HCT116 (cell line): ENCODE data around the gene NEO1. TPM values are rescaled to one million over a fixed set of nuclear protein-coding genes. Genes with fewer than 3 reads are reported as not detected.
"Not testable (repeated sequence)": the region's sequence is repeated elsewhere in the genome, so short reads cannot be mapped to it uniquely, and the experiment has no call there.

Source experiments
- ATAC-seq: fragments of 200-7000 bp; cut with Tn5 transposase; 2 replicates; pipeline ENCODE4 v1.9.1; 2020; ENCODE audit warnings: mild to moderate bottlenecking, moderate library complexity
- BruUV-seq: library from RNA; stranded (reverse); fragments of 400-500 nt; replicated peaks from 2 replicates; lab custom pipeline; 2021; lab: Mats Ljungman, UMichigan
- CTCF ChIA-PET: fragments of 300-600 bp; sonication (Branson Sonifier 250); formaldehyde crosslinking; loops from one replicate; lab custom pipeline; 2021; ENCODE audit warnings: antibody characterized with exemption; lab: Charles Lee
- POLR2A ChIA-PET: fragments of 300-600, 350-600 bp; sonication (Branson Sonifier 250); formaldehyde crosslinking; loops from one replicate; lab custom pipeline; 2021; ENCODE audit warnings: antibody characterized with exemption; lab: Charles Lee
- RAD21 ChIA-PET, 2 experiments: fragments of 300-600 bp; sonication (Branson Sonifier 250); formaldehyde crosslinking; loops; one replicate each; lab custom pipeline; 2023; ENCODE audit warnings: low total read pairs in 2 of 2; ENCODE audit not compliant: uncharacterized antibody in 2 of 2, unreplicated experiment in 2 of 2, low non-redundant PET in 1 of 2; lab: Charles Lee
- DNase-seq: peaks from one replicate; pipeline ENCODE4 v3.0.0-alpha.2; 2010; ENCODE audit warnings: low read depth, low spot score
- H2AFZ ChIP-seq: fragments of 200-600 bp; shearing (Covaris generic), sonication (generic); 2 replicates; pipeline ENCODE4 v1.6.1; 2017; ENCODE audit warnings: low read depth, mixed run types, mixed read lengths, antibody characterized with exemption, low read length; ENCODE audit not compliant: poor library complexity, severe bottlenecking
- H3K27ac ChIP-seq: 2 replicates; pipeline ENCODE4 v1.5.1; 2012; ENCODE audit warnings: low read depth, low read length
- H3K27me3 ChIP-seq: fragments of 200-600 bp; sonication (generic); 2 replicates; pipeline ENCODE4 v1.6.1; 2016; ENCODE audit warnings: mixed run types, low read length, mixed read lengths; ENCODE audit not compliant: insufficient read depth
- H3K36me3 ChIP-seq, 2 experiments: fragments of 200-500 bp in 1 of 2; fragments of 200-600 bp in 1 of 2; sonication (Bioruptor generic) in 1 of 2; sonication (generic) in 1 of 2; 2 replicates each; pipeline versions ENCODE4 v1.5.1 to v1.6.1; 2014 to 2016; ENCODE audit warnings: low read length in 2 of 2, inconsistent platforms in 1 of 2, mixed read lengths in 1 of 2, mixed run types in 1 of 2; ENCODE audit not compliant: insufficient read depth in 2 of 2, control insufficient read depth in 1 of 2
- H3K4me1 ChIP-seq, 2 experiments: fragments of 200-600 bp in 1 of 2; sonication (generic) in 1 of 2; 2 replicates each; pipeline versions ENCODE4 v1.5.1 to v1.6.1; 2012 to 2017; ENCODE audit warnings: low read length in 2 of 2, inconsistent platforms in 1 of 2, mild to moderate bottlenecking in 1 of 2, mixed read lengths in 1 of 2, mixed run types in 1 of 2, moderate library complexity in 1 of 2; ENCODE audit not compliant: insufficient read depth in 2 of 2, control insufficient read depth in 1 of 2
- H3K4me2 ChIP-seq: fragments of 200-600 bp; sonication (generic); 2 replicates; pipeline ENCODE4 v1.6.1; 2017; ENCODE audit warnings: mixed run types, low read length, mixed read lengths
- H3K4me3 ChIP-seq, 2 experiments: fragments of 200-600 bp in 1 of 2; sonication (generic) in 1 of 2; replicated peaks in 1 of 2; 2 replicates each; pipeline ENCODE4 v1.5.1; 2011 to 2016; ENCODE audit warnings: low read length in 2 of 2, control low read depth in 1 of 2, low read depth in 1 of 2, mild to moderate bottlenecking in 1 of 2, mixed read lengths in 1 of 2, mixed run types in 1 of 2
- H3K79me2 ChIP-seq: fragments of 200-600 bp; sonication (generic); 2 replicates; pipeline ENCODE4 v1.6.1; 2017; ENCODE audit warnings: mild to moderate bottlenecking, mixed run types, low read length, moderate library complexity, mixed read lengths; ENCODE audit not compliant: insufficient read depth
- H3K9ac ChIP-seq: fragments of 200-600 bp; sonication (generic); 2 replicates; pipeline ENCODE4 v1.6.1; 2016; ENCODE audit warnings: low read length, mixed read lengths
- H3K9me2 ChIP-seq: fragments of 200-600 bp; sonication (generic), shearing (Covaris generic); 2 replicates; pipeline ENCODE4 v1.6.1; 2017; ENCODE audit warnings: mixed run types, mild to moderate bottlenecking, moderate library complexity; ENCODE audit not compliant: insufficient read depth
- H3K9me3 ChIP-seq, 2 experiments: fragments of 200-500 bp in 1 of 2; fragments of 200-600 bp in 1 of 2; sonication (Bioruptor generic) in 1 of 2; sonication (generic) in 1 of 2; 2 replicates each; pipeline ENCODE4 v1.6.1; 2014 to 2017; ENCODE audit warnings: low read length in 2 of 2, mixed read lengths in 2 of 2, inconsistent platforms in 1 of 2, low read depth in 1 of 2, mild to moderate bottlenecking in 1 of 2, mixed run types in 1 of 2, moderate library complexity in 1 of 2; ENCODE audit not compliant: control insufficient read depth in 1 of 2, insufficient read depth in 1 of 2
- H4K20me1 ChIP-seq: fragments of 200-600 bp; sonication (generic), shearing (Covaris generic); 2 replicates; pipeline ENCODE4 v1.6.1; 2017; ENCODE audit warnings: mixed run types, mild to moderate bottlenecking, moderate library complexity; ENCODE audit not compliant: insufficient read depth
- ATF3 ChIP-seq: IDR thresholded peaks from 2 replicates; pipeline ENCODE4 v1.6.1; 2012
- CBX3 ChIP-seq: IDR thresholded peaks from 2 replicates; pipeline ENCODE4 v1.6.1; 2012; ENCODE audit warnings: low read depth
- CEBPB ChIP-seq: IDR thresholded peaks from 2 replicates; pipeline ENCODE4 v1.6.1; 2012; ENCODE audit warnings: low read depth
- EGR1 ChIP-seq: IDR thresholded peaks from 2 replicates; pipeline ENCODE4 v1.6.1; 2012; ENCODE audit warnings: low read depth
- EZH2 ChIP-seq: fragments of 200-600 bp; sonication (generic); IDR thresholded peaks from 2 replicates; pipeline ENCODE4 v1.6.1; 2017; ENCODE audit warnings: antibody characterized with exemption, mixed run types
- FOSL1 ChIP-seq: IDR thresholded peaks from 2 replicates; pipeline ENCODE4 v1.6.1; 2012; ENCODE audit warnings: low read depth
- JUND ChIP-seq: IDR thresholded peaks from 2 replicates; pipeline ENCODE4 v1.6.1; 2012
- POLR2AphosphoS5 ChIP-seq: IDR thresholded peaks from 2 replicates; pipeline ENCODE4 v1.6.1; 2011; ENCODE audit warnings: mild to moderate bottlenecking, low read depth, low read length, moderate library complexity
- TCF7L2 ChIP-seq: IDR thresholded peaks from 2 replicates; pipeline ENCODE4 v1.7.0; 2011; ENCODE audit warnings: borderline replicate concordance, inconsistent platforms; ENCODE audit not compliant: insufficient read depth, insufficient read length; ENCODE audit errors: extremely low read depth
- intact Hi-C: fragments of 100-400 bp; cut with micrococcal nuclease; formaldehyde crosslinking; loops from 2 replicates; pipeline ENCODE4 v1.10.0; 2022
- total RNA-seq: library from RNA; stranded (reverse); gene quantifications from one replicate; pipeline ENCODE4 v1.2.1, GENCODE V29; 2021; ENCODE audit not compliant: unreplicated experiment

The NEO1 gene
- total RNA-seq, 1 experiment from 2014 or later = 30.0 TPM

DNA sequence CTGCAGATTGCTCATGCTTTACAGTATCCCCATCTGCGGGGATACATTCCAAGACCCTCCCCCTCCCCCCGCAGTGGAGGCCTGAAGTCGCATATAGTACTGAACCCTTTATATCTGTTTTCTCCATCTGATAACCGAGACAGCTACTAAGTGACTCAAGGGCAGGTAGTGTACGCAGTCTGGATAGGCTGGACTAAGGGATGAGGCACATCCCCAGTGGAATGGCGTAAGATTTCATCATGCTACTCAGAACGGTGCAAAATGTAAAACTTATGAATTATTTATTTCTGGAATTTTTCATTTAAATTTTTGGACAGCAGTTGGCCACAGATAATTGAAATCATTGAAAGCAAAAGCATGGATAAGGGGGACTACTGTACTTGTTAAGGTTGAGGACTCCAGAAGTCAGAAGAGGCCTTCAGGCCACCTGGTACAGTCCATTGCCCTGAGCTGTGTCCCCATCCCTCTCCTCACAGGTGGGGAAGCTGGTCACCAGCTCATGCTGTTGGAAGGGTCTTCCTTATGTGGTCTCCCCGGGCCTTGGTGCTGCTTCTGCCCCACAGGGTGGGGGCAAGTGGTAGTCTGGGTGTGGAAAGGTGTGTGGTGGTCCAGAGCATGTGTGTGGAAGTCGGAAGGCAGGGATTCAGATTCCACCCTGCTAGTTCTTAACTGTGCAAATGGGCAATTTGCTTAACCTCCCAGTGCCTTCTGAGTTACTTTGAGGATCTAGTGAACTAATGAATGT lies 244.5 kb downstream of the NEO1 start:
- H2AFZ ChIP-seq = no peak overlapping the region
- H3K4me1 ChIP-seq = no peaks in the 10 kb centered on the region
- H3K79me2 ChIP-seq = no peaks in the 10 kb centered on the region
- H3K4me2 ChIP-seq = no peak overlapping the region
- BruUV-seq = no TSS peak
- intact Hi-C loops = no loop called here
- no peak overlapping the region for H3K27ac ChIP-seq
- no peaks in the 10 kb centered on the region for H4K20me1 ChIP-seq
- H3K9ac ChIP-seq = no peak overlapping the region
- no peak for ATAC-seq
- RAD21 ChIA-PET = no interaction called here
- no peaks in the 10 kb centered on the region for H3K9me2 ChIP-seq
- no peaks in the 10 kb centered on the region for H3K9me3 ChIP-seq
- no peak overlapping the region for H3K4me3 ChIP-seq
- peaks cover 0 to 3% of the 10 kb centered on the region in 2 experiments; a peak in 2 of 4 replicates for H3K36me3 ChIP-seq
- TF ChIP-seq EZH2 = no peak
- no peak for TF ChIP-seq ATF3
- no peak for TF ChIP-seq CEBPB
- no peak for TF ChIP-seq FOSL1
- TF ChIP-seq, all 23 proteins: peak for 0
- POLR2A ChIA-PET = no interaction called here
- H3K27me3 ChIP-seq = no peaks in the 10 kb centered on the region
- CTCF ChIA-PET = no interaction called here
- DNase-seq = no peak

DNA sequence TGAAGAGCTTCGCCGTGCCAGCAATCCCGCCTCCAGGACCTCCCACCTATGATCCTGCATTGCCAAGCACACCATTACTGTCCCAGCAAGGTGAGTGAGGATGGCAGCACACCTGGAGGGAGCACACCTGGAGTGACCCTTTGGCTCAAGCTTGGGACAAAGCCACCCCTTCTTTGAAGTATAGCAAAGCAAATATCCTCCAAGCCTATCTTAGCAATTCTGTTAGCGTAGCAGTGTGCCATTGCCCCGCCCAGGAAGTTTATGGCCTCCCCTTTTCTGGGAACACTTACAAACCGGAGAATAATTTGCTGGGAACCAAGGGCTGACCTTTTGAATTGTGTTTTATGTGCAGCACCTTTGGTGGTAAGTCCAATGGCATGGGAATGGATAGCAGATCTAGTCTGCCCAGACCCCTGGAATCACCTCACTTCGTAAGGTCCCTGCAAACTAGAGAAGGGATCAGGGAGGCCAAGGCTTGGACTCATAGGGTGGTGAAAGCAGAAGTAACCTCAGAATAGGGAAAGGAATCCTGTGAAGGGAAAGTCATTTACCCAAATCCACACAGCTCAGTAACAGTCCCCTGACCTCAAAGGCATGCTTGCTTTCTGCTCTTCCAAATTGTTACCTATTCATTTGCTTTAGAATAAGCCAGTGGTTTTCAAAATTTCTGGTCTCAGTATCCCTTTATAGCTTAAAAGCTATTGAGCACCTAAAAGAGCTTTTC lies 246.4 kb downstream of the NEO1 start:
- Histone ChIP-seq H3K27me3 (no peaks in the 10 kb centered on the region), H3K9me2 (no peaks in the 10 kb centered on the region), H4K20me1 (no peaks in the 10 kb centered on the region), H3K36me3 (peaks cover 0 to 8% of the 10 kb centered on the region in 2 experiments; a peak in 2 of 4 replicates), H3K9me3 (no peaks in the 10 kb centered on the region), H3K79me2 (no peaks in the 10 kb centered on the region), H3K4me1 (no peaks in the 10 kb centered on the region), H2AFZ (no peak overlapping the region), H3K4me2 (no peak overlapping the region), H3K4me3 (no peak overlapping the region), H3K9ac (no peak overlapping the region), H3K27ac (no peak overlapping the region)
- CTCF ChIA-PET = interaction anchor here (0.9 kb wide), 1 partner anchor 7 kb away, joined by 4 read pairs; no protein-coding TSS in a partner anchor
- no TSS peak for BruUV-seq
- DNase-seq (no peak), ATAC-seq (no peak)
- intact Hi-C loops = no loop called here
- TF ChIP-seq EGR1 (no peak), TCF7L2 (no peak), CBX3 (no peak), POLR2AphosphoS5 (no peak), ATF3 (no peak), JUND (no peak)
- POLR2A ChIA-PET = no interaction called here
- RAD21 ChIA-PET = no interaction called here

- H3K27ac ChIP-seq, H3K4me3 ChIP-seq, H3K9me3 ChIP-seq, H3K27me3 ChIP-seq, BruUV-seq, RAD21 ChIA-PET, ATAC-seq, H3K4me2 ChIP-seq, H3K4me1 ChIP-seq, CTCF ChIA-PET, DNase-seq, intact Hi-C loops, H3K9ac ChIP-seq, H2AFZ ChIP-seq, H3K79me2 ChIP-seq, H4K20me1 ChIP-seq, POLR2A ChIA-PET, H3K36me3 ChIP-seq, H3K9me2 ChIP-seq: not testable (repeated sequence)
Observed at GRCh38 chr15:73300286-73300685, 248.0 kb downstream of the NEO1 start.
